GM12878 (cell line): ENCODE data around the gene BCAP29. TPM values are rescaled to one million over a fixed set of nuclear protein-coding genes. Genes with fewer than 3 reads are reported as not detected.

Source experiments
- ATAC-seq: fragments of 200-7000 bp; cut with Tn5 transposase; 3 replicates; pipeline ENCODE4 v1.9.1; 2020; ENCODE audit warnings: mild to moderate bottlenecking, moderate library complexity
- BruUV-seq: library from RNA; stranded (reverse); fragments of 400-500 nt; replicated peaks from 2 replicates; lab custom pipeline; 2021; lab: Mats Ljungman, UMichigan
- CTCF ChIA-PET: fragments of 300-600 bp; sonication (Branson Sonifier 250); formaldehyde crosslinking; extraction: SDS; loops from one replicate; lab custom pipeline; 2021; ENCODE audit warnings: inconsistent platforms; lab: Yijun Ruan, JAX
- POLR2A ChIA-PET: fragments of 350-600 bp; formaldehyde crosslinking; extraction: SDS; loops from one replicate; lab custom pipeline; 2021; ENCODE audit warnings: inconsistent platforms; lab: Charles Lee
- RAD21 ChIA-PET: fragments of 300-600 bp; sonication (Branson Sonifier 250); formaldehyde crosslinking; loops from one replicate; lab custom pipeline; 2023; ENCODE audit warnings: antibody characterized with exemption; ENCODE audit not compliant: unreplicated experiment; lab: Charles Lee
- SMC1A ChIA-PET: fragments of 300-600 bp; sonication (Branson Sonifier 250); formaldehyde crosslinking; loops from one replicate; lab custom pipeline; 2023; ENCODE audit not compliant: unreplicated experiment, uncharacterized antibody; lab: Charles Lee
- DNase-seq: peaks from one replicate; pipeline ENCODE4 v3.0.0-alpha.2; 2011; ENCODE audit warnings: low read depth, low spot score
- FAIRE-seq: peaks from 3 replicates; lab custom pipeline; 2011; peaks lifted over from hg19 to GRCh38; lab: Jason Lieb, UNC
- H2AFZ ChIP-seq: 2 replicates; pipeline ENCODE4 v1.6.0; 2011; ENCODE audit warnings: low read depth, low read length, control low read depth; ENCODE audit not compliant: control insufficient read depth
- H3K27ac ChIP-seq: 2 replicates; pipeline ENCODE4 v1.5.1; 2011; ENCODE audit warnings: control low read depth; ENCODE audit not compliant: control insufficient read depth, insufficient read depth
- H3K27me3 ChIP-seq, 2 experiments: replicated peaks in 1 of 2; 2 replicates each; pipeline versions ENCODE4 v1.6.0 to v1.6.1; 2011; ENCODE audit warnings: low read length in 1 of 2; ENCODE audit not compliant: control insufficient read depth in 2 of 2, insufficient read depth in 2 of 2
- H3K36me3 ChIP-seq, 2 experiments: 2 replicates each; pipeline ENCODE4 v1.5.1; 2011; ENCODE audit warnings: low read length in 1 of 2; ENCODE audit not compliant: control insufficient read depth in 2 of 2, insufficient read depth in 2 of 2
- H3K4me1 ChIP-seq: 2 replicates; pipeline ENCODE4 v1.6.1; 2011; ENCODE audit warnings: mild to moderate bottlenecking, low read length, moderate library complexity, mixed read lengths; ENCODE audit not compliant: control insufficient read depth, insufficient read depth
- H3K4me2 ChIP-seq: 2 replicates; pipeline ENCODE4 v1.6.0; 2011; ENCODE audit warnings: control low read depth; ENCODE audit not compliant: control insufficient read depth, insufficient read depth
- H3K4me3 ChIP-seq: fragments of 200-600 bp; sonication (generic); 2 replicates; pipeline ENCODE4 v1.5.1; 2016
- H3K79me2 ChIP-seq: 2 replicates; pipeline ENCODE4 v1.6.0; 2011; ENCODE audit warnings: low read length; ENCODE audit not compliant: control insufficient read depth, insufficient read depth
- H3K9ac ChIP-seq: 2 replicates; pipeline ENCODE4 v1.8.0; 2011; ENCODE audit warnings: low read length, control low read depth, mixed read lengths; ENCODE audit not compliant: control insufficient read depth, insufficient read depth
- H3K9me3 ChIP-seq: replicated peaks from 3 replicates; pipeline ENCODE4 v1.5.1; 2011; ENCODE audit warnings: mild to moderate bottlenecking, low read length; ENCODE audit not compliant: control insufficient read depth, insufficient read depth
- H4K20me1 ChIP-seq: 2 replicates; pipeline ENCODE4 v1.6.0; 2011; ENCODE audit not compliant: control insufficient read depth, insufficient read depth
- ATF7 ChIP-seq: fragments of 450-650 bp; IDR thresholded peaks from 2 replicates; pipeline ENCODE4 v1.6.1; 2016; ENCODE audit warnings: low read depth, mild to moderate bottlenecking
- JUNB ChIP-seq: IDR thresholded peaks from 2 replicates; pipeline ENCODE4 v1.6.1; 2016; ENCODE audit warnings: antibody characterized with exemption, mild to moderate bottlenecking
- KAT2A ChIP-seq: conservative IDR thresholded peaks from 2 replicates; pipeline ENCODE4 v1.6.1; 2011; ENCODE audit warnings: low read depth, low read length; ENCODE audit not compliant: control insufficient read depth
- MTA3 ChIP-seq: IDR thresholded peaks from 2 replicates; pipeline ENCODE4 v1.6.1; 2012; ENCODE audit warnings: low read length, inconsistent platforms, borderline replicate concordance
- RB1 ChIP-seq: fragments of 450-650 bp; formaldehyde crosslinking; IDR thresholded peaks from 2 replicates; pipeline ENCODE4 v1.6.1; 2017; ENCODE audit warnings: mild to moderate bottlenecking, borderline replicate concordance
- STAT1 ChIP-seq: fragments of 450-650 bp; conservative IDR thresholded peaks from 2 replicates; pipeline ENCODE4 v1.6.1; 2014; ENCODE audit warnings: antibody characterized with exemption, mild to moderate bottlenecking
- ZNF622 ChIP-seq: fragments of 450-650 bp; IDR thresholded peaks from 2 replicates; pipeline ENCODE4 v1.6.1; 2017; ENCODE audit warnings: mild to moderate bottlenecking, inconsistent platforms
- WGBS: methylation state at CpG from one replicate; pipeline ENCODE4 v1.1.6; 2016; ENCODE audit warnings: low lambda C conversion rate; ENCODE audit not compliant: insufficient replicate concordance, insufficient coverage; ENCODE audit errors: missing lambda C conversion rate; 5-methylcytosine and 5-hydroxymethylcytosine counted together
- in situ Hi-C: fragments of 300-500 bp; cut with MboI; formaldehyde crosslinking; loops from 9 replicates; pipeline ENCODE4 v1.14.3; 2018; ENCODE audit warnings: mixed read lengths
- intact Hi-C: fragments of 100-400 bp; cut with micrococcal nuclease; formaldehyde crosslinking; loops from one replicate; pipeline ENCODE4 v1.14.2; 2022; ENCODE audit not compliant: unreplicated experiment
- polyA plus RNA-seq, 11 experiments: library from polyadenylated mRNA; depleted of rRNA in 4 of 11; unstranded in 6 of 11; stranded (reverse) in 5 of 11; fragments of >200 nt; fragmentation: Nextera tagmentation in 4 of 11; fragmentation: Illumina TruSeq in 1 of 11; extraction: Ambion mirVana in 4 of 11; extraction: Trizol in 1 of 11; gene quantifications; 1 replicate in 1 of 11; 2 replicates in 10 of 11; pipeline versions ENCODE4 v1.2.1 to v1.2.3, GENCODE V29; 2011 to 2016; ENCODE audit warnings: inconsistent platforms in 2 of 11, missing spikeins in 2 of 11, low read depth in 1 of 11
- total RNA-seq, 4 experiments: library from RNA; depleted of rRNA in 3 of 4; stranded (reverse); fragments of >200 nt in 3 of 4; fragmentation: Illumina TruSeq in 1 of 4; extraction: Trizol in 1 of 4; gene quantifications; 2 replicates each; pipeline versions ENCODE4 v1.2.1 to v1.2.3, GENCODE V29; 2013 to 2021
- TF ChIP-seq, protein P1 (sequence below): fragments of 450-650 bp; IDR thresholded peaks from 2 replicates; pipeline ENCODE4 v1.6.1; 2016; ENCODE audit warnings: mild to moderate bottlenecking, moderate library complexity, borderline replicate concordance
- TF ChIP-seq, protein P2 (sequence below): fragments of 150-350 bp; IDR thresholded peaks from 2 replicates; pipeline ENCODE4 v1.6.1; 2014; ENCODE audit warnings: mild to moderate bottlenecking, low read depth, low read length

The BCAP29 gene
- total and polyA plus RNA-seq, 10 of the 15 experiments (the other 5 are each of a cell fraction or from before 2014, with no cell fraction given) = 26.5 to 58.5 (median 34.8) TPM

DNA sequence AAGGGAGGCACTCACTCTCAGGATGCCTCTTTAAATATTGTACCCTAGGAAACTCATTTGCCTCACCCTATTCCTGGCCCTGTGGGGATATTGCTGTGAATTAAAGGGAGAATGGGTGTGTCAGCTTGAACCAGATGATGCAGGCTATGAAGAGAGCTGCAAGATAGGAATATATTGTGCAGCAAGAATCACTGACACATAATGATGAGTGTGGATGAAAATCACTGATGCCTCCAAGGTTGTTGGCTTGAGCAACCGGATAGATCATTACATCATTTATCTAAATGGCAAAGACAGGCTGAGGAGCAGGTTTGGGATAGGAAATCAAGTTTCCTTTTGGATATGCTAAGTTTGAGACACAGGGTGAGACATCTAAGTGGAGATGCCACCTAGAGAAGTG lies 86.7 kb downstream of the BCAP29 start:
- peaks cover 3 to 10% of the 10 kb centered on the region in 2 experiments for H3K27me3 ChIP-seq
- DNase-seq (no peak), ATAC-seq (no peak), FAIRE-seq (no peak)
- no peaks in the 10 kb centered on the region for H4K20me1 ChIP-seq
- no peaks in the 10 kb centered on the region for H3K79me2 ChIP-seq
- H2AFZ ChIP-seq = no peak overlapping the region
- peaks cover 6% of the 10 kb centered on the region; the same call in 1 of the 2 replicates for H3K4me1 ChIP-seq
- intact Hi-C loops (no loop called here), in situ Hi-C loops (no loop called here)
- ChIA-PET RAD21 (no interaction called here), POLR2A (no interaction called here), SMC1A (no interaction called here), CTCF (no interaction called here)
- BruUV-seq = no TSS peak
- H3K4me2 ChIP-seq = no peak overlapping the region
- no peak overlapping the region for H3K4me3 ChIP-seq
- no peak overlapping the region for H3K9ac ChIP-seq
- 96% methylated on average over 1 of the region's 1 CpG for WGBS
- H3K36me3 ChIP-seq = no peaks in the 10 kb centered on the region
- TF ChIP-seq MTA3 = no peak
- TF ChIP-seq STAT1 = no peak
- no peak for TF ChIP-seq JUNB
- TF ChIP-seq KAT2A = no peak
- no peak for TF ChIP-seq ATF7
- TF ChIP-seq, protein P1, sequence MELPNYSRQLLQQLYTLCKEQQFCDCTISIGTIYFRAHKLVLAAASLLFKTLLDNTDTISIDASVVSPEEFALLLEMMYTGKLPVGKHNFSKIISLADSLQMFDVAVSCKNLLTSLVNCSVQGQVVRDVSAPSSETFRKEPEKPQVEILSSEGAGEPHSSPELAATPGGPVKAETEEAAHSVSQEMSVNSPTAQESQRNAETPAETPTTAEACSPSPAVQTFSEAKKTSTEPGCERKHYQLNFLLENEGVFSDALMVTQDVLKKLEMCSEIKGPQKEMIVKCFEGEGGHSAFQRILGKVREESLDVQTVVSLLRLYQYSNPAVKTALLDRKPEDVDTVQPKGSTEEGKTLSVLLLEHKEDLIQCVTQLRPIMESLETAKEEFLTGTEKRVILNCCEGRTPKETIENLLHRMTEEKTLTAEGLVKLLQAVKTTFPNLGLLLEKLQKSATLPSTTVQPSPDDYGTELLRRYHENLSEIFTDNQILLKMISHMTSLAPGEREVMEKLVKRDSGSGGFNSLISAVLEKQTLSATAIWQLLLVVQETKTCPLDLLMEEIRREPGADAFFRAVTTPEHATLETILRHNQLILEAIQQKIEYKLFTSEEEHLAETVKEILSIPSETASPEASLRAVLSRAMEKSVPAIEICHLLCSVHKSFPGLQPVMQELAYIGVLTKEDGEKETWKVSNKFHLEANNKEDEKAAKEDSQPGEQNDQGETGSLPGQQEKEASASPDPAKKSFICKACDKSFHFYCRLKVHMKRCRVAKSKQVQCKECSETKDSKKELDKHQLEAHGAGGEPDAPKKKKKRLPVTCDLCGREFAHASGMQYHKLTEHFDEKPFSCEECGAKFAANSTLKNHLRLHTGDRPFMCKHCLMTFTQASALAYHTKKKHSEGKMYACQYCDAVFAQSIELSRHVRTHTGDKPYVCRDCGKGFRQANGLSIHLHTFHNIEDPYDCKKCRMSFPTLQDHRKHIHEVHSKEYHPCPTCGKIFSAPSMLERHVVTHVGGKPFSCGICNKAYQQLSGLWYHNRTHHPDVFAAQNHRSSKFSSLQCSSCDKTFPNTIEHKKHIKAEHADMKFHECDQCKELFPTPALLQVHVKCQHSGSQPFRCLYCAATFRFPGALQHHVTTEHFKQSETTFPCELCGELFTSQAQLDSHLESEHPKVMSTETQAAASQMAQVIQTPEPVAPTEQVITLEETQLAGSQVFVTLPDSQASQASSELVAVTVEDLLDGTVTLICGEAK = no peak
- TF ChIP-seq, protein P2, sequence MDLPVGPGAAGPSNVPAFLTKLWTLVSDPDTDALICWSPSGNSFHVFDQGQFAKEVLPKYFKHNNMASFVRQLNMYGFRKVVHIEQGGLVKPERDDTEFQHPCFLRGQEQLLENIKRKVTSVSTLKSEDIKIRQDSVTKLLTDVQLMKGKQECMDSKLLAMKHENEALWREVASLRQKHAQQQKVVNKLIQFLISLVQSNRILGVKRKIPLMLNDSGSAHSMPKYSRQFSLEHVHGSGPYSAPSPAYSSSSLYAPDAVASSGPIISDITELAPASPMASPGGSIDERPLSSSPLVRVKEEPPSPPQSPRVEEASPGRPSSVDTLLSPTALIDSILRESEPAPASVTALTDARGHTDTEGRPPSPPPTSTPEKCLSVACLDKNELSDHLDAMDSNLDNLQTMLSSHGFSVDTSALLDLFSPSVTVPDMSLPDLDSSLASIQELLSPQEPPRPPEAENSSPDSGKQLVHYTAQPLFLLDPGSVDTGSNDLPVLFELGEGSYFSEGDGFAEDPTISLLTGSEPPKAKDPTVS = no peak
- no peak for TF ChIP-seq RB1
- no peak for TF ChIP-seq ZNF622
- no peaks in the 10 kb centered on the region for H3K9me3 ChIP-seq
- H3K27ac ChIP-seq = no peak overlapping the region
